H1 (cell line): ENCODE results near the gene HS3ST5. TPM values are rescaled to one million over a fixed set of nuclear protein-coding genes. Genes with fewer than 3 reads are reported as not detected.

ENCODE experiments used
- CTCF ChIA-PET: fragments of 300-600 bp; sonication (Branson Sonifier 250); formaldehyde crosslinking; loops from one replicate; lab custom pipeline; 2021; ENCODE audit not compliant: partially characterized antibody; lab: Charles Lee
- POLR2A ChIA-PET: fragments of 300-600 bp; sonication (Branson Sonifier 250); formaldehyde crosslinking; loops from one replicate; lab custom pipeline; 2021; ENCODE audit warnings: inconsistent platforms; ENCODE audit not compliant: partially characterized antibody; lab: Charles Lee
- DNase-seq, 2 experiments: peaks; one replicate each; pipeline versions ENCODE4 v3.0.0 to v3.0.0-alpha.2; 2010 to 2022; ENCODE audit warnings: low spot score in 2 of 2, low read depth in 1 of 2, mixed read lengths in 1 of 2
- FAIRE-seq: peaks from 2 replicates; lab custom pipeline; 2011; peaks lifted over from hg19 to GRCh38; lab: Jason Lieb, UNC
- H2AFZ ChIP-seq: 2 replicates; pipeline ENCODE4 v1.8.1; 2012; ENCODE audit warnings: low read length, inconsistent platforms
- H2AK5ac ChIP-seq: 2 replicates; pipeline ENCODE4 v1.6.1; 2013; ENCODE audit warnings: low read depth, low read length
- H2BK120ac ChIP-seq: replicated peaks from 2 replicates; pipeline ENCODE3; 2013; ENCODE audit warnings: low read depth, low read length, inconsistent platforms
- H2BK12ac ChIP-seq: 2 replicates; pipeline ENCODE4 v1.6.1; 2013; ENCODE audit warnings: low read depth, low read length
- H2BK15ac ChIP-seq: 2 replicates; pipeline ENCODE4 v1.6.1; 2013; ENCODE audit warnings: low read length
- H2BK20ac ChIP-seq: 2 replicates; pipeline ENCODE4 v1.6.1; 2013; ENCODE audit warnings: low read length
- H2BK5ac ChIP-seq: 2 replicates; pipeline ENCODE4 v1.6.1; 2013; ENCODE audit warnings: low read depth, low read length
- H3K14ac ChIP-seq: 2 replicates; pipeline ENCODE4 v1.6.1; 2013; ENCODE audit warnings: inconsistent platforms; ENCODE audit not compliant: insufficient read length
- H3K18ac ChIP-seq: 2 replicates; pipeline ENCODE4 v1.6.1; 2013; ENCODE audit warnings: low read length; ENCODE audit errors: extremely low read depth
- H3K23ac ChIP-seq: 2 replicates; pipeline ENCODE4 v1.6.1; 2013; ENCODE audit warnings: inconsistent platforms; ENCODE audit not compliant: insufficient read length
- H3K23me2 ChIP-seq: 2 replicates; pipeline ENCODE4 v1.6.1; 2013; ENCODE audit warnings: low read depth, low read length
- H3K27ac ChIP-seq: 2 replicates; pipeline ENCODE4 v1.6.1; 2011; ENCODE audit warnings: low read depth, low read length, inconsistent platforms
- H3K27me3 ChIP-seq, 4 experiments: replicated peaks in 1 of 4; 1 replicate in 1 of 4; 2 replicates in 3 of 4; pipeline versions ENCODE4 v1.6.1 to v1.8.1; 2011 to 2013; ENCODE audit warnings: low read length in 3 of 4, mild to moderate bottlenecking in 3 of 4, inconsistent platforms in 2 of 4, mixed read lengths in 2 of 4, moderate library complexity in 1 of 4; ENCODE audit not compliant: control insufficient read depth in 3 of 4, insufficient read depth in 3 of 4; ENCODE audit errors: extremely low read depth in 1 of 4
- H3K36me3 ChIP-seq, 4 experiments: 2 replicates each; pipeline versions ENCODE4 v1.6.1 to v1.8.1; 2011 to 2013; ENCODE audit warnings: mild to moderate bottlenecking in 4 of 4, low read length in 3 of 4, moderate library complexity in 2 of 4, control low read depth in 1 of 4, inconsistent platforms in 1 of 4; ENCODE audit not compliant: insufficient read depth in 4 of 4, control insufficient read depth in 2 of 4
- H3K4ac ChIP-seq: replicated peaks from 2 replicates; pipeline ENCODE3; 2013; ENCODE audit warnings: low read length, low read depth, mixed read lengths, inconsistent platforms; ENCODE audit not compliant: insufficient read length
- H3K4me1 ChIP-seq, 4 experiments: replicated peaks in 1 of 4; 1 replicate in 1 of 4; 2 replicates in 3 of 4; pipeline versions ENCODE4 v1.6.1 to v1.8.1; 2011 to 2013; ENCODE audit warnings: low read length in 3 of 4, inconsistent platforms in 2 of 4, mixed read lengths in 1 of 4; ENCODE audit not compliant: insufficient read depth in 4 of 4, control insufficient read depth in 3 of 4
- H3K4me2 ChIP-seq, 2 experiments: 2 replicates each; pipeline versions ENCODE4 v1.6.1 to v1.8.1; 2011 to 2013; ENCODE audit warnings: low read depth in 2 of 2, low read length in 2 of 2, control low read depth in 1 of 2, inconsistent platforms in 1 of 2, mild to moderate bottlenecking in 1 of 2; ENCODE audit not compliant: insufficient read depth in 1 of 2
- H3K4me3 ChIP-seq, 4 experiments: fragments of 200-600, 300-600 bp in 1 of 4; sonication (generic), shearing (Covaris generic), sonication (Bioruptor Twin) in 1 of 4; 2 replicates each; pipeline versions ENCODE4 v1.5.1 to v1.8.1; 2011 to 2016; ENCODE audit warnings: low read length in 4 of 4, low read depth in 3 of 4, control low read depth in 2 of 4, inconsistent platforms in 2 of 4, mild to moderate bottlenecking in 2 of 4, mixed read lengths in 1 of 4, moderate library complexity in 1 of 4; ENCODE audit not compliant: insufficient read depth in 2 of 4; ENCODE audit errors: extremely low read depth in 1 of 4
- H3K56ac ChIP-seq: replicated peaks from 2 replicates; pipeline ENCODE3; 2013; ENCODE audit warnings: low read depth, mild to moderate bottlenecking, mixed read lengths, low read length, inconsistent platforms; ENCODE audit not compliant: insufficient read length
- H3K79me1 ChIP-seq: 2 replicates; pipeline ENCODE4 v1.6.1; 2013; ENCODE audit warnings: low read depth, low read length, control low read depth
- H3K79me2 ChIP-seq, 2 experiments: 2 replicates each; pipeline versions ENCODE4 v1.6.1 to v1.8.1; 2012 to 2013; ENCODE audit warnings: low read length in 2 of 2, mild to moderate bottlenecking in 2 of 2, inconsistent platforms in 1 of 2; ENCODE audit not compliant: insufficient read depth in 2 of 2, control insufficient read depth in 1 of 2
- H3K9ac ChIP-seq, 4 experiments: replicated peaks in 1 of 4; 1 replicate in 1 of 4; 2 replicates in 3 of 4; pipeline versions ENCODE4 v1.6.1 to v1.8.1; 2011 to 2013; ENCODE audit warnings: low read depth in 3 of 4, low read length in 3 of 4, control low read depth in 2 of 4, mild to moderate bottlenecking in 2 of 4, moderate library complexity in 2 of 4, inconsistent platforms in 1 of 4; ENCODE audit errors: extremely low read depth in 1 of 4
- H3K9me3 ChIP-seq, 2 experiments: 2 replicates each; pipeline versions ENCODE4 v1.6.1 to v1.8.1; 2012 to 2013; ENCODE audit warnings: mild to moderate bottlenecking in 2 of 2, moderate library complexity in 2 of 2, control low read depth in 1 of 2, inconsistent platforms in 1 of 2, low read depth in 1 of 2, low read length in 1 of 2, mixed read lengths in 1 of 2; ENCODE audit not compliant: insufficient read depth in 2 of 2
- H4K20me1 ChIP-seq, 2 experiments: replicated peaks in 1 of 2; 2 replicates each; pipeline versions ENCODE3 to v1.8.1; 2011 to 2013; ENCODE audit warnings: inconsistent platforms in 2 of 2, low read length in 2 of 2, mild to moderate bottlenecking in 1 of 2; ENCODE audit not compliant: insufficient read depth in 2 of 2, control insufficient read depth in 1 of 2
- H4K5ac ChIP-seq: 2 replicates; pipeline ENCODE4 v1.6.1; 2013; ENCODE audit warnings: low read length, low read depth, mixed read lengths, inconsistent platforms; ENCODE audit not compliant: insufficient read length
- H4K8ac ChIP-seq: 2 replicates; pipeline ENCODE4 v1.8.0; 2013; ENCODE audit warnings: mild to moderate bottlenecking, moderate library complexity, low read length, inconsistent platforms; ENCODE audit not compliant: insufficient read depth; ENCODE audit errors: extremely low read depth
- H4K91ac ChIP-seq: replicated peaks from 2 replicates; pipeline ENCODE3; 2013; ENCODE audit warnings: low read length, mixed read lengths, inconsistent platforms; ENCODE audit not compliant: insufficient read length
- ASH2L ChIP-seq: fragments of 200-600, 300-600 bp; sonication (generic); IDR thresholded peaks from one replicate; pipeline ENCODE4 v1.7.1; 2017; ENCODE audit warnings: low read length
- BRCA1 ChIP-seq: IDR thresholded peaks from 2 replicates; pipeline ENCODE4 v1.6.1; 2012; ENCODE audit warnings: low read depth, low read length, improper control_type of control experiment
- EP300 ChIP-seq, 2 experiments: IDR thresholded peaks; 1 replicate in 1 of 2; 2 replicates in 1 of 2; pipeline ENCODE4 v1.6.1; 2011 to 2012; ENCODE audit warnings: low read depth in 2 of 2, low read length in 2 of 2, mild to moderate bottlenecking in 2 of 2, borderline replicate concordance in 1 of 2, inconsistent platforms in 1 of 2, moderate library complexity in 1 of 2
- KDM1A ChIP-seq: fragments of 200-600, 300-600 bp; sonication (generic); IDR thresholded peaks from 2 replicates; pipeline ENCODE4 v1.7.1; 2016; ENCODE audit warnings: mild to moderate bottlenecking, low read length, borderline replicate concordance
- MAX ChIP-seq: IDR thresholded peaks from 2 replicates; pipeline ENCODE4 v1.6.1; 2012; ENCODE audit warnings: inconsistent platforms
- RBBP5 ChIP-seq: IDR thresholded peaks from 2 replicates; pipeline ENCODE4 v1.7.1; 2012; ENCODE audit warnings: low read depth, mild to moderate bottlenecking, inconsistent platforms, low read length, moderate library complexity, borderline replicate concordance
- RNF2 ChIP-seq: fragments of 200-900, 300-1000 bp; sonication (generic); IDR thresholded peaks from 2 replicates; pipeline ENCODE4 v1.7.1; 2016; ENCODE audit warnings: borderline replicate concordance, low read depth, mild to moderate bottlenecking, antibody characterized with exemption, low read length; ENCODE audit not compliant: poor library complexity, severe bottlenecking; ENCODE audit errors: missing control alignments
- SIN3A ChIP-seq, 2 experiments: IDR thresholded peaks in 1 of 2; conservative IDR thresholded peaks in 1 of 2; 2 replicates each; pipeline ENCODE4 v1.6.1; 2011 to 2012; ENCODE audit warnings: low read length in 2 of 2, improper control_type of control experiment in 1 of 2, low read depth in 1 of 2, mild to moderate bottlenecking in 1 of 2
- SP1 ChIP-seq: IDR thresholded peaks from 2 replicates; pipeline ENCODE4 v1.6.1; 2011; ENCODE audit warnings: low read depth, low read length
- SP4 ChIP-seq: IDR thresholded peaks from 2 replicates; pipeline ENCODE4 v1.6.1; 2012; ENCODE audit warnings: low read length, inconsistent platforms
- TCF12 ChIP-seq: IDR thresholded peaks from 2 replicates; pipeline ENCODE4 v1.6.1; 2011; ENCODE audit warnings: low read depth, mild to moderate bottlenecking, low read length
- TEAD4 ChIP-seq: IDR thresholded peaks from 2 replicates; pipeline ENCODE4 v1.6.1; 2012; ENCODE audit warnings: low read depth, low read length, inconsistent platforms, mixed read lengths
- WGBS, 2 experiments: shearing (Covaris generic) in 1 of 2; methylation state at CpG; one replicate each; pipeline versions ENCODE4 v1.1.6 to v1.1.7; 2013 to 2015; ENCODE audit warnings: low lambda C conversion rate in 2 of 2, mixed read lengths in 2 of 2, inconsistent platforms in 1 of 2, low coverage in 1 of 2, missing lambda C conversion rate in 1 of 2; ENCODE audit not compliant: insufficient replicate concordance in 2 of 2, insufficient coverage in 1 of 2, insufficient read length in 1 of 2; ENCODE audit errors: extremely low coverage in 1 of 2, missing lambda C conversion rate in 1 of 2; 5-methylcytosine and 5-hydroxymethylcytosine counted together
- polyA plus RNA-seq, 7 experiments: library from polyadenylated mRNA; depleted of rRNA in 3 of 7; stranded (reverse) in 5 of 7; unstranded in 2 of 7; fragments of >200 nt in 5 of 7; fragments of 200-250 nt in 2 of 7; gene quantifications; 1 replicate in 5 of 7; 2 replicates in 1 of 7; 4 replicates in 1 of 7; pipeline versions ENCODE4 v1.2.1 to v1.2.3, GENCODE V29; 2011 to 2013; ENCODE audit warnings: missing spikeins in 2 of 7, mixed read lengths in 2 of 7
- total RNA-seq: library from RNA; stranded (reverse); fragmentation: NEBNext Ultra II Directional; extraction: Animal tissue kit (Norgen Biotek cat#: 25700); gene quantifications from 2 replicates; pipeline ENCODE4 v1.2.1, GENCODE V29; 2021

The HS3ST5 gene
- total and polyA plus RNA-seq, 2 of the 8 experiments (the other 6 are each of a cell fraction or from before 2014, with no cell fraction given): 1.2 to 9.9 TPM

- Histone ChIP-seq H3K27ac (no peak overlapping the region), H3K4me3 (no peak overlapping the region), H3K4me1 (peaks cover 0 to 6% (median 3%) of the 10 kb centered on the region in 4 experiments; a peak in 3 of 7 replicates), H3K27me3 (no peaks in the 10 kb centered on the region), H2AK5ac (no peak overlapping the region), H3K79me2 (peaks cover 0 to 54% of the 10 kb centered on the region in 2 experiments; a peak in 2 of 4 replicates), H3K9ac (no peak overlapping the region), H4K91ac (no peak overlapping the region), H3K23me2 (no peaks in the 10 kb centered on the region), H3K9me3 (peaks cover 6 to 9% of the 10 kb centered on the region in 2 experiments; a peak in 2 of 4 replicates), H3K4ac (no peak overlapping the region), H3K36me3 (peaks cover 0 to 7% (median 0%) of the 10 kb centered on the region in 4 experiments; a peak in 3 of 8 replicates), H2BK20ac (no peak overlapping the region), H2BK12ac (no peak overlapping the region), H2BK120ac (no peak overlapping the region), H3K79me1 (0 out of 2 replicates have a peak, but pooled peaks cover 2% of the 10 kb centered on the region), H3K14ac (no peak overlapping the region), H3K18ac (no peak overlapping the region), H4K20me1 (no peaks in the 10 kb centered on the region), H4K8ac (no peak overlapping the region), H2BK15ac (no peak overlapping the region), H2AFZ (no peak overlapping the region), H4K5ac (no peak overlapping the region), H3K4me2 (no peak overlapping the region), H3K56ac (no peak overlapping the region), H3K23ac (no peak overlapping the region), H2BK5ac (no peak overlapping the region)
- FAIRE-seq (no peak), DNase-seq (no peak)
- ChIA-PET POLR2A (interaction anchor here (0.6 kb wide), 1 partner anchor 334 kb away, joined by 4 read pairs; no protein-coding TSS in a partner anchor), CTCF (interaction anchor here (1.2 to 4.3 kb wide), 5 partner anchors 7 to 193 kb away, joined by 3 to 37 read pairs (median 7); no protein-coding TSS in a partner anchor)
- 98% methylated on average over 2 of the region's 2 CpGs; no CpG with 5 or more reads in 1 of the 2 experiments for WGBS, 2 experiments
- no peak for TF ChIP-seq TEAD4
- no peak for TF ChIP-seq SP1
- TF ChIP-seq KDM1A: no peak
- no peak for TF ChIP-seq ASH2L
- no peak for TF ChIP-seq BRCA1
- TF ChIP-seq RNF2: no peak
- no peak for TF ChIP-seq SIN3A (conservative IDR thresholded peaks at IDR 0.05 in 1 of 2, IDR thresholded peaks at IDR 0.05 in 1 of 2; ENCODE audit: low read depth in 1 of 2, low read length in 2 of 2)
- no peak for TF ChIP-seq RBBP5
- no peak for TF ChIP-seq EP300 (IDR thresholded peaks at IDR 0.05; ENCODE audit: borderline replicate concordance in 1 of 2, low read depth in 2 of 2, low read length in 2 of 2)
- no peak for TF ChIP-seq SP4
- TF ChIP-seq TCF12: no peak
- TF ChIP-seq MAX: no peak
These were observed 41.1 kb downstream of the HS3ST5 start for GRCh38 chr6:114301596-114302219.
